Esophagus muscularis mucosa (tissue), 4 donors: ENCODE results near the gene XRCC6. TPM values are rescaled to one million over a fixed set of nuclear protein-coding genes. Genes with fewer than 3 reads are reported as not detected.

ENCODE experiments used
- DNase-seq: peaks from one replicate; pipeline ENCODE4 v3.0.0-alpha.2; 2017; ENCODE audit errors: extremely low spot score
- H3K27ac ChIP-seq, 4 donors: fragments of 200-600 bp; sonication (generic); replicated peaks in 1 of 4; 1 replicate in 3 of 4; 2 replicates in 1 of 4; pipeline ENCODE4 v1.5.1; 2016 to 2019; ENCODE audit warnings: mild to moderate bottlenecking in 1 of 4
- H3K27me3 ChIP-seq, 4 donors: fragments of 200-600 bp; sonication (generic); one replicate each; pipeline versions ENCODE4 v1.5.1 to v1.6.0; 2016 to 2019
- H3K36me3 ChIP-seq, 4 donors: fragments of 200-600 bp; sonication (generic); one replicate each; pipeline ENCODE4 v1.5.1; 2016 to 2019
- H3K4me1 ChIP-seq, 4 donors: fragments of 200-600 bp; sonication (generic); one replicate each; pipeline ENCODE4 v1.5.1; 2016 to 2019
- H3K4me3 ChIP-seq, 4 donors: fragments of 200-600 bp; sonication (generic); 1 replicate in 2 of 4; 2 replicates in 2 of 4; pipeline ENCODE4 v1.5.1; 2016 to 2019; ENCODE audit warnings: mild to moderate bottlenecking in 4 of 4, moderate library complexity in 1 of 4
- H3K9me3 ChIP-seq, 4 donors: fragments of 200-600 bp; sonication (generic); 1 replicate in 3 of 4; 2 replicates in 1 of 4; pipeline ENCODE4 v1.5.1; 2016 to 2019
- EP300 ChIP-seq: sonication (generic); formaldehyde crosslinking; IDR thresholded peaks from one replicate; pipeline ENCODE4 v1.6.1; 2017; ENCODE audit warnings: antibody characterized with exemption
- POLR2A ChIP-seq: fragments of 450-650 bp; IDR thresholded peaks from one replicate; pipeline ENCODE4 v1.6.1; 2017; ENCODE audit warnings: antibody characterized with exemption, moderate library complexity, mild to moderate bottlenecking, low read depth
- POLR2AphosphoS5 ChIP-seq, 2 donors: sonication (generic); formaldehyde crosslinking; IDR thresholded peaks; one replicate each; pipeline ENCODE4 v1.6.1; 2017; ENCODE audit warnings: antibody characterized with exemption in 2 of 2
- WGBS: methylation state at CpG from one replicate; pipeline ENCODE4 v1.1.5; 2018; 5-methylcytosine and 5-hydroxymethylcytosine counted together
- intact Hi-C: fragments of 100-400 bp; cut with DNase I; formaldehyde crosslinking; loops from one replicate; pipeline ENCODE4 v1.15.1; 2023
- total RNA-seq, 4 donors: library from RNA; depleted of rRNA; stranded (reverse); fragments of >200 nt; gene quantifications; one replicate each; pipeline versions ENCODE4 v1.1.0 to v1.2.1, GENCODE V29; 2016
- TF ChIP-seq, protein P1 (sequence below), 3 experiments: fragments of 200-600 bp in 2 of 3; fragments of 450-650 bp in 1 of 3; sonication (generic) in 2 of 3; IDR thresholded peaks; one replicate each; pipeline ENCODE4 v1.5.1; 2017 to 2019; ENCODE audit warnings: antibody characterized with exemption in 3 of 3, mild to moderate bottlenecking in 2 of 3, moderate library complexity in 1 of 3

The XRCC6 gene
- total RNA-seq, 4 donors from 2014 or later: 181 to 255 (median 233) TPM

DNA sequence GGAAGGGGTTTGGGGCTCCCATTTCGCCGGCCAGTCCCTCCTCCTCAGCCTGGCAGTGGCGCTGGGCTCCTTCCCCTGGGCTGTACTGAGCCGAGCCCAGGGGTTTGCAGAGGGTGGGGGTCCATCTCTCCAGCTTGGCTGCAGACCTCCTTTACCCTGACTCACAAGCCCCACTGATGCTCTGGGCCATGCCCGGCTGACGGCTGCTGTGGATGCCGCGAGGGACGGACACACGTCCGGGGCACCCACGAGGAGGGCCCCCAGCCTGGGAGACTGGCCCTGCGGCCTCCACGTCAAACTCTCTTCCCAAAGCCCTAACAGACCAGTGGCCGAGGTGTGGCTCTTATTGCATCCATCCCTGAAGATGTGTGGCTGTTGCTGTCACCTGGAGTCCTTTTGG, 45.6 kb upstream of the XRCC6 start:
- H3K27ac ChIP-seq: peak overlapping the region; percentile 30 to 67 (median 58)

DNA sequence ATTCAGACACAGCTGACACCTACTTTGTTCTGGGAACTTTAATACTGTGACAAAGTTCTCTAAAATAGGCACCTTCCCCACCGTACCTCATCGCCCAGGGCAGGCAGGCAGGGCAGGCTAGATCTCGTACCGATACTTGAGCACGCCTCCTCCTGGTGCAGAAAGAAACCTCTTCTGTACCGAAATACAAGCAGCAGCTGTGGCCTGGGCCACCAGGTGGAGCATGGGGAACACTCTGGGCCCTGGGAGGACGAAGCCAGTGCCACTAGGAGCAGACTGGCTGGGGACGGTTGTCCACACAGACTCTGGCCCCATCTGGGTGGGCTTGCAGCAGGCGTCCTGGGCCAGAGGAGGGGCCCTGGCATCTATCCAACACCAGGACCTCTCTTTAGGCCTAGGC, 44.2 kb upstream of the XRCC6 start:
- Histone ChIP-seq H3K27me3 (no peaks in the 10 kb centered on the region), H3K27ac (no peak overlapping the region), H3K9me3 (no peaks in the 10 kb centered on the region), H3K4me1 (peaks cover 13 to 20% (median 16%) of the 10 kb centered on the region in 4 donors), H3K4me3 (no peak overlapping the region), H3K36me3 (peaks cover 3 to 65% (median 62%) of the 10 kb centered on the region in 4 donors)
- TF ChIP-seq EP300: no peak
- TF ChIP-seq, protein P1, sequence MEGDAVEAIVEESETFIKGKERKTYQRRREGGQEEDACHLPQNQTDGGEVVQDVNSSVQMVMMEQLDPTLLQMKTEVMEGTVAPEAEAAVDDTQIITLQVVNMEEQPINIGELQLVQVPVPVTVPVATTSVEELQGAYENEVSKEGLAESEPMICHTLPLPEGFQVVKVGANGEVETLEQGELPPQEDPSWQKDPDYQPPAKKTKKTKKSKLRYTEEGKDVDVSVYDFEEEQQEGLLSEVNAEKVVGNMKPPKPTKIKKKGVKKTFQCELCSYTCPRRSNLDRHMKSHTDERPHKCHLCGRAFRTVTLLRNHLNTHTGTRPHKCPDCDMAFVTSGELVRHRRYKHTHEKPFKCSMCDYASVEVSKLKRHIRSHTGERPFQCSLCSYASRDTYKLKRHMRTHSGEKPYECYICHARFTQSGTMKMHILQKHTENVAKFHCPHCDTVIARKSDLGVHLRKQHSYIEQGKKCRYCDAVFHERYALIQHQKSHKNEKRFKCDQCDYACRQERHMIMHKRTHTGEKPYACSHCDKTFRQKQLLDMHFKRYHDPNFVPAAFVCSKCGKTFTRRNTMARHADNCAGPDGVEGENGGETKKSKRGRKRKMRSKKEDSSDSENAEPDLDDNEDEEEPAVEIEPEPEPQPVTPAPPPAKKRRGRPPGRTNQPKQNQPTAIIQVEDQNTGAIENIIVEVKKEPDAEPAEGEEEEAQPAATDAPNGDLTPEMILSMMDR (IDR thresholded peaks at IDR 0.05): peak; percentile 28 to 60 (median 53)
- no peak for DNase-seq
- intact Hi-C loops: no loop called here
- WGBS: 69% methylated on average over 3 of the region's 9 CpGs

More for the DNA sequence above, 45.6 kb upstream of the XRCC6 start:
- WGBS: 90% methylated on average over 8 of the region's 15 CpGs
- TF ChIP-seq EP300 (no peak), POLR2AphosphoS5 (IDR thresholded peaks at IDR 0.05) (no peak), POLR2A (no peak)
- TF ChIP-seq, protein P1 (IDR thresholded peaks at IDR 0.05): no peak
- no peak for DNase-seq
- Histone ChIP-seq H3K9me3 (no peaks in the 10 kb centered on the region), H3K36me3 (peaks cover 0 to 65% (median 52%) of the 10 kb centered on the region in 4 donors), H3K27me3 (no peaks in the 10 kb centered on the region), H3K4me3 (no peak overlapping the region), H3K4me1 (peaks cover 13 to 20% (median 16%) of the 10 kb centered on the region in 4 donors)
- intact Hi-C loops: no loop called here

DNA sequence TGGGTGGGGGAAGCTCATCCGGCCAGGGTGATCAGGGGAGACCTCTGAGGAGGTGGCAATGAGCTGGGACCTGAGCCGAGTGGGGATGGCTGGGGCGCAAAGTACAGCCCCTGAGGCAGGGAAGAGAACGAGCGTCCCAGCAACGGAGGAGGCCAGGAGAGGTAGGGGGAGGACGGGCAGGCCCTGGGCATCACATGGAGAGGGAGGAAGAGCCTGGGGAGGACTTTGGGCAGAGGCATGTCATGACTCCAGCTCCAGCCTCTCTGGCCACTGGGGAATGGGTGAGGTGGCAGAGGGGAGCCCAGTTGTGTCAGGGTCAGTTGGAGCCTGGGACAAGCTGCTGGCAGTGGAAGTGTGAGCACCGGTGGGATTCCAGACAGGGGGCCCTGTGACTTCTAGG, 43.0 kb upstream of the XRCC6 start:
- intact Hi-C loops: no loop called here
- H3K27ac ChIP-seq: no peak overlapping the region
- H3K36me3 ChIP-seq: peaks cover 16 to 78% (median 63%) of the 10 kb centered on the region in 4 donors
- WGBS: 93% methylated on average over 8 of the region's 8 CpGs
- peaks cover 13 to 20% (median 16%) of the 10 kb centered on the region in 4 donors for H3K4me1 ChIP-seq
- H3K27me3 ChIP-seq: no peaks in the 10 kb centered on the region
- DNase-seq: no peak
- no peak for TF ChIP-seq POLR2AphosphoS5 (IDR thresholded peaks at IDR 0.05)
- TF ChIP-seq POLR2A: no peak
- TF ChIP-seq, protein P1 (IDR thresholded peaks at IDR 0.05): no peak
- TF ChIP-seq EP300: no peak
- no peaks in the 10 kb centered on the region for H3K9me3 ChIP-seq
- no peak overlapping the region for H3K4me3 ChIP-seq

DNA sequence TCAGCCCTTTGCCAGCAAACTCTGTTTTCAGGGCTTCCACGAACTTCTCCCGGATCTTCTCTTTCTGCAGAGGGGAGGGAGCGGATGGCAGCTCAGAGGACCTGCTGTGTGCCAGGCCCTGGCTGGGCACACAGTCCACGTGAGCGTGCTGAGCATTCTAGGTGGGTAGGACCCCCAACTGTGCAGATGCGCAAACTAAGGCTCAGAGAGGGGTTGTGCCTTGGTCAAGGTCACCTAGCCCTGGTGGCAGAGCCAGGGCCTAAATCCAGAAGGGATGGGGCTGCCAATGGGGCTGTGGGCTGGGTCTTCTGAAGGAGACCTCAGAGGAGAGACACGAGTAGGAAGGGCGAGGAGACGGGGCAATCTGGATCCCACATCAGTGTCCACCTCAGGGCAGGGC, 42.3 kb upstream of the XRCC6 start:
- Histone ChIP-seq H3K27me3 (no peaks in the 10 kb centered on the region), H3K9me3 (no peaks in the 10 kb centered on the region), H3K4me1 (peaks cover 13 to 17% (median 14%) of the 10 kb centered on the region in 4 donors), H3K27ac (no peak overlapping the region), H3K4me3 (no peak overlapping the region), H3K36me3 (peaks cover 22 to 85% (median 68%) of the 10 kb centered on the region in 4 donors)
- no peak for DNase-seq
- 95% methylated on average over 8 of the region's 9 CpGs for WGBS
- TF ChIP-seq EP300: no peak
- TF ChIP-seq, protein P1 (IDR thresholded peaks at IDR 0.05): no peak
- intact Hi-C loops: no loop called here

DNA sequence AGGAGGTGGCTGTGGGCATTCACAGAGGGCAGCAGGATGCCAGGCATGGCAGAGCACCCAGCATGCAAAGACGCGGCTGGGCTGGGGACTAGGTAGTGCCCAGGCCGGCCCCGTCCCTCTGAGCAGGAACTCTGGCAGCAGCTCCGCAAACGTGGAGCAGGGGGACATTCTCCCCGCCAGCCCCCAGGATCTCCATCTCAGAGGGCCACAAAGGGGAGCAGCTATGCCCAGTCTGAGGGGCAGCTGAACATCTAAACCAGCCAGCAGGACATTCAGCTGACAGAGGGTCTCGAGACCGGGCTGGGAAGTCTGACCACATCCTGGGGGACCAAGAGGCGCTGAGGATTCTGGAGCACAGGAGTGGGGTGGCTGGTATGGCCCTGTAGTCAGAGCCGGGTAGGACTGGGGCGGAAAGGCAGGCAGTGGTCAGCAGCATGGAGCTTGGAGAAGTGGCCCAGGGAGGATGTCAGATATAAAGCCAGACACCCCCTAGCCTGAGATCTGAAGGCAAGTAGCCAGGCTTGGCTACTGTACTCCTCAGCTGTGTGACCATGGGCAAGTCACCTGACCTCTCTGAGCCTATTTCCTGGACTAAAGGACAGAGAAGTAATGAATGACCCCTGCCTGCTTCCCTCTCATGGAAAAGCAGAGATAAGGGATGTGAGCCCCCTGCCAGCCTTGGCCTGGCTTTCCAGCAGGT, 41.6 kb upstream of the XRCC6 start:
- intact Hi-C loops: no loop called here
- Histone ChIP-seq H3K9me3 (no peaks in the 10 kb centered on the region), H3K4me3 (no peak overlapping the region), H3K36me3 (peaks cover 22 to 91% (median 68%) of the 10 kb centered on the region in 4 donors), H3K27ac (no peak overlapping the region), H3K4me1 (peaks cover 9 to 15% (median 12%) of the 10 kb centered on the region in 4 donors), H3K27me3 (no peaks in the 10 kb centered on the region)
- DNase-seq: no peak
- WGBS: 91% methylated on average over 7 of the region's 12 CpGs
- no peak for TF ChIP-seq POLR2AphosphoS5 (IDR thresholded peaks at IDR 0.05)
- TF ChIP-seq, protein P1 (IDR thresholded peaks at IDR 0.05): no peak
- no peak for TF ChIP-seq POLR2A
- TF ChIP-seq EP300: no peak
